ENCODE results near the gene NCAPG. TPM values are rescaled to one million over a fixed set of nuclear protein-coding genes. Genes with fewer than 3 reads are reported as not detected.
"Not testable (repeated sequence)": the region's sequence is repeated elsewhere in the genome, so short reads cannot be mapped to it uniquely, and the experiment has no call there.

NCAPG gene
- total and polyA plus RNA-seq, 4 donors: 0.08 to 45.2 (median 0.91) TPM

DNA sequence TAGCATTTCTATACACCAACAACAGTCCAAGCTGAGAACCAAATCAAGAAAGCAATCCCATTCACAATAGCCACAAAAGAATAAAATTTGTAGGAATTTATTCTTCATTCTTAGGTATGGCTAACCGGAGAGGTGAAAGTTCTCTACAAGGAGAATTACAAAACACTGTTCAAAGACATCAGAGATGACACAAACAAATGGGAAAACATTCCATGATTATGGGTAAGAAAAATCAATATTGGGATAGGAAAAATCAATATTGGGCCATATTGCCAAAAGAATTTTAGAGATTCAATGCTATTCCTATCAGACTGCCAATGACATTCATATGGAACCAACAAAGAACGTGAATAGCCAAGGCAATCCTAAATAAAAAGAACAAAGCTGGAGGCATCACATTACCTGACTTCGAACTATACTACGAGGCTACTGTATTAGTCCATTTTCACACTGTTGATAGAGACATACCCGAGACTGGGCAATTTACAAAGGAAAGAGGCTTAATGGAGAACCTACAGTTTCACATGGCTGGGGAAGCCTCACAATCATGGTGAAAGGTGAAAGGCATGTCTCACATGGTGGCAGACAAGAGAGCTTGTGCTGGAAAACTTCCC lies 49.1 kb downstream of the NCAPG start (continued):
- TF ChIP-seq CTCF (IDR thresholded peaks at IDR 0.05; ENCODE audit: low read depth, low read length, missing input control): no peak
- no peak for TF ChIP-seq TAF1 (conservative IDR thresholded peaks at IDR 0.05)

DNA sequence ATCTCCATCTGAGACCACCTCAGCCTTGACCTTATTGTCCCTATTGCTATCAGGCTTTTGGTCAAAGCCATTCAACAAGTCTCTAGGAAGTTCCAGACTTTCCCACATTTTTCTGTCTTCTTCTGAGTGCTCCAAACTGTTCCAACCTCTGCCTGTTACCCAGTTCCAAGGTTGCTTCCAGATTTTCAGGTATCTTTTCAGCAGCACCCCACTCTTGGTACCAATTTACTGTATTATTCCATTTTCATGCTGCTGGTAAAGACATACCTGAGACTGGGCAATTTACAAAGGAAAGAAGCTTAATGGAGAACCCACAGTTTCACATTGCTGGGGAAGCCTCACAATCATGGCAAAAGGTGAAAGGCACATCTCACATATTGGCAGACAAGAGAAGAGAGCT lies 51.1 kb downstream of the NCAPG start:
- not testable (repeated sequence) for H3K4me1 ChIP-seq (ENCODE audit: control insufficient read depth in 4 of 4, insufficient read depth in 4 of 4, low read length in 3 of 4); DNase-seq (ENCODE audit: low spot score)

DNA sequence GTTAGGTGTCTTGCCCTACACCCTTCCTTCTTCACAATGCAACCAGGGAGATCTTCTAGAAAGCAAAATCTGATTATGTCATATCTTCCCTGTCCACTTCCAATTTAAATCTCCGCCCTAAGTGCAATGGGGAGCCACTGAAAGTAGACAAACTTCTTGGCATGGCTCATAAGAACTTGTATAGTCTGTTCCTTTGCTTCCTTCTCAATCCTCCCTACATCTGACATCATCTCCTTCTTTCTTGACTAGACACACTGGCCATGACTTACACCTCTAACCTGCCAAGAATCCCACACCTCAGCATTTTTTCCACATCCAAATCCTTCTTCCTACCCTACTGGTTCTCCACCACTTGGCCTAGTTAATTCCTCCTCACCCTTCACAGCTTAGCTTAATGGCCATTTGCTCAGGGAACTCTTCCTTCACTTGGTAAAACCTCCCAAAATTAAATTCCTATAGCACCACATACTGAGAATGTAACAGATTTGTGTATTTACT lies 55.1 kb downstream of the NCAPG start:
- no peak overlapping the region for H3K9ac ChIP-seq (ENCODE audit: low read depth in 1 of 2, low read length in 2 of 2)
- peaks cover 0 to 6% (median 2%) of the 10 kb centered on the region in 4 donors for H3K9me3 ChIP-seq (ENCODE audit: control insufficient read depth in 4 of 4, low read length in 3 of 4)
- no peak for TF ChIP-seq JUND (IDR thresholded peaks at IDR 0.05)
- TF ChIP-seq EGR1 (IDR thresholded peaks at IDR 0.05; ENCODE audit: low read depth in 2 of 2): no peak
- TF ChIP-seq GABPA (IDR thresholded peaks at IDR 0.05 in 1 of 2, conservative IDR thresholded peaks at IDR 0.05 in 1 of 2): no peak
- no peak for TF ChIP-seq HNF4G (IDR thresholded peaks at IDR 0.05)
- TF ChIP-seq FOXA1 (IDR thresholded peaks at IDR 0.05): no peak
- no peak overlapping the region for H3K4me3 ChIP-seq (ENCODE audit: low read depth in 1 of 3, low read length in 3 of 3)
- no peaks in the 10 kb centered on the region for H3K27me3 ChIP-seq (ENCODE audit: control insufficient read depth in 4 of 4, insufficient read depth in 4 of 4, low read length in 3 of 4)
- H3K27ac ChIP-seq (ENCODE audit: low read depth in 1 of 2, low read length in 2 of 2): no peak overlapping the region
- H3K36me3 ChIP-seq (ENCODE audit: control insufficient read depth in 4 of 4, insufficient read depth in 3 of 4, low read depth in 1 of 4, low read length in 3 of 4): peaks cover 0 to 2% (median 0%) of the 10 kb centered on the region in 4 donors
- no peaks in the 10 kb centered on the region for H3K4me1 ChIP-seq (ENCODE audit: control insufficient read depth in 4 of 4, insufficient read depth in 4 of 4, low read length in 3 of 4)
- DNase-seq (ENCODE audit: low spot score): no peak
- WGBS: 96% methylated on average over 1 of the region's 1 CpG

More for the DNA sequence above, 51.1 kb downstream of the NCAPG start:
- H3K9ac ChIP-seq (ENCODE audit: low read depth in 1 of 2, low read length in 2 of 2); H3K9me3 ChIP-seq (ENCODE audit: control insufficient read depth in 4 of 4, low read length in 3 of 4); H3K36me3 ChIP-seq (ENCODE audit: control insufficient read depth in 4 of 4, insufficient read depth in 3 of 4, low read depth in 1 of 4, low read length in 3 of 4); H3K27ac ChIP-seq (ENCODE audit: low read depth in 1 of 2, low read length in 2 of 2); H3K27me3 ChIP-seq (ENCODE audit: control insufficient read depth in 4 of 4, insufficient read depth in 4 of 4, low read length in 3 of 4); H3K4me3 ChIP-seq (ENCODE audit: low read depth in 1 of 3, low read length in 3 of 3): not testable (repeated sequence)

GRCh38 chr4:17866810-17867209 lies 56.0 kb downstream of the NCAPG start:
- H3K36me3 ChIP-seq (ENCODE audit: control insufficient read depth in 4 of 4, insufficient read depth in 3 of 4, low read depth in 1 of 4, low read length in 3 of 4): peaks cover 0 to 2% (median 0%) of the 10 kb centered on the region in 4 donors
- H3K4me3 ChIP-seq (ENCODE audit: low read depth in 1 of 3, low read length in 3 of 3): no peak overlapping the region
- H3K9me3 ChIP-seq (ENCODE audit: control insufficient read depth in 4 of 4, low read length in 3 of 4): peaks cover 0 to 5% (median 2%) of the 10 kb centered on the region in 4 donors
- no peaks in the 10 kb centered on the region for H3K27me3 ChIP-seq (ENCODE audit: control insufficient read depth in 4 of 4, insufficient read depth in 4 of 4, low read length in 3 of 4)
- 79% methylated on average over 2 of the region's 2 CpGs for WGBS
- H3K27ac ChIP-seq (ENCODE audit: low read depth in 1 of 2, low read length in 2 of 2): no peak overlapping the region
- no peaks in the 10 kb centered on the region for H3K4me1 ChIP-seq (ENCODE audit: control insufficient read depth in 4 of 4, insufficient read depth in 4 of 4, low read length in 3 of 4)
- H3K9ac ChIP-seq (ENCODE audit: low read depth in 1 of 2, low read length in 2 of 2): no peak overlapping the region
- no peak for DNase-seq (ENCODE audit: low spot score)
- no peak for TF ChIP-seq YY1 (IDR thresholded peaks at IDR 0.05)
- TF ChIP-seq HNF4G (IDR thresholded peaks at IDR 0.05): no peak
- no peak for TF ChIP-seq ZBTB33 (IDR thresholded peaks at IDR 0.05)
- no peak for TF ChIP-seq GABPA (IDR thresholded peaks at IDR 0.05 in 1 of 2, conservative IDR thresholded peaks at IDR 0.05 in 1 of 2)
- no peak for TF ChIP-seq ATF3 (IDR thresholded peaks at IDR 0.05)
- no peak for TF ChIP-seq HNF4A (conservative IDR thresholded peaks at IDR 0.05)
- TF ChIP-seq RXRA (IDR thresholded peaks at IDR 0.05): no peak
- TF ChIP-seq CTCF (IDR thresholded peaks at IDR 0.05; ENCODE audit: low read depth, low read length, missing input control): no peak
- TF ChIP-seq JUND (IDR thresholded peaks at IDR 0.05): no peak
- no peak for TF ChIP-seq RAD21 (IDR thresholded peaks at IDR 0.05)
- no peak for TF ChIP-seq EGR1 (IDR thresholded peaks at IDR 0.05; ENCODE audit: low read depth in 2 of 2)
- no peak for TF ChIP-seq NR2F2 (IDR thresholded peaks at IDR 0.05)
- no peak for TF ChIP-seq TAF1 (conservative IDR thresholded peaks at IDR 0.05)
- TF ChIP-seq, protein P1, sequence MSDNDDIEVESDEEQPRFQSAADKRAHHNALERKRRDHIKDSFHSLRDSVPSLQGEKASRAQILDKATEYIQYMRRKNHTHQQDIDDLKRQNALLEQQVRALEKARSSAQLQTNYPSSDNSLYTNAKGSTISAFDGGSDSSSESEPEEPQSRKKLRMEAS (IDR thresholded peaks at IDR 0.05): no peak
- TF ChIP-seq FOXA2 (IDR thresholded peaks at IDR 0.05): no peak
- no peak for TF ChIP-seq FOXA1 (IDR thresholded peaks at IDR 0.05)

Data from liver (tissue), 9 donors.